Measurements from ENCODE around the gene PLA2G5.

PLA2G5 gene

GRCh38 chr1:20074055-20074724 is 4.2 kb downstream of the PLA2G5 start:
- CTCF ChIA-PET: interaction anchor here (2.6 kb wide), 1 partner anchor 9 kb away, joined by 6 read pairs; no protein-coding TSS in a partner anchor
- TF ChIP-seq, protein P1, sequence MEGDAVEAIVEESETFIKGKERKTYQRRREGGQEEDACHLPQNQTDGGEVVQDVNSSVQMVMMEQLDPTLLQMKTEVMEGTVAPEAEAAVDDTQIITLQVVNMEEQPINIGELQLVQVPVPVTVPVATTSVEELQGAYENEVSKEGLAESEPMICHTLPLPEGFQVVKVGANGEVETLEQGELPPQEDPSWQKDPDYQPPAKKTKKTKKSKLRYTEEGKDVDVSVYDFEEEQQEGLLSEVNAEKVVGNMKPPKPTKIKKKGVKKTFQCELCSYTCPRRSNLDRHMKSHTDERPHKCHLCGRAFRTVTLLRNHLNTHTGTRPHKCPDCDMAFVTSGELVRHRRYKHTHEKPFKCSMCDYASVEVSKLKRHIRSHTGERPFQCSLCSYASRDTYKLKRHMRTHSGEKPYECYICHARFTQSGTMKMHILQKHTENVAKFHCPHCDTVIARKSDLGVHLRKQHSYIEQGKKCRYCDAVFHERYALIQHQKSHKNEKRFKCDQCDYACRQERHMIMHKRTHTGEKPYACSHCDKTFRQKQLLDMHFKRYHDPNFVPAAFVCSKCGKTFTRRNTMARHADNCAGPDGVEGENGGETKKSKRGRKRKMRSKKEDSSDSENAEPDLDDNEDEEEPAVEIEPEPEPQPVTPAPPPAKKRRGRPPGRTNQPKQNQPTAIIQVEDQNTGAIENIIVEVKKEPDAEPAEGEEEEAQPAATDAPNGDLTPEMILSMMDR (IDR thresholded peaks at IDR 0.05; ENCODE audit: control extremely low read depth, extremely low read depth, low read depth, missing control alignments): no peak
- POLR2A ChIA-PET: no interaction called here
- DNase-seq (ENCODE audit: extremely low spot score): no peak

DNA sequence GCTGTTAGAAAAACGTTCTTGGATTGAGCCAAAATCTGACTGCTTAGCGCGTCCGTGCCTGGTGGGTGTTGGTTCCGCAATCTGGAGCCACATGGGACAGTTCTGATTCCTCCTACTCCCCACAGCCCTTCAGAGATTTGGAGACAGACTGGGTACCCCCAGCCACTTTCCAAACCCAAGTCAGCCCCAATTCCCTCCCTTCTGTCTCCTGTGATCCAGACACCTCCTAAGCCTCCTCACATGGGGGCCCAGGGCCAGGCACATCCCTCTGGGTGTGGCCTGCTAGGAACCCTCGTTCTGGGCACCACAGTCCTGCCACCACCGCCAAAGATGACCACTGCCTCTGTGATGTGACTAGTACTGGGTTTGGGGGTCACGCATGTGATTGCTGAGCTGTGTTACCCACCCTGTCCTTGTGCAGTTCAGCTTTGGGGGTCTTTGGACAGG is 4.8 kb downstream of the PLA2G5 start:
- DNase-seq (ENCODE audit: extremely low spot score): no peak
- CTCF ChIA-PET: interaction anchor here (2.6 kb wide), 1 partner anchor 10 kb away, joined by 6 read pairs; no protein-coding TSS in a partner anchor
- POLR2A ChIA-PET: no interaction called here
- TF ChIP-seq, protein P1 (IDR thresholded peaks at IDR 0.05; ENCODE audit: control extremely low read depth, extremely low read depth, low read depth, missing control alignments): no peak

GRCh38 chr1:20075345-20075744 is 5.4 kb downstream of the PLA2G5 start:
- CTCF ChIA-PET: interaction anchor here (2.6 kb wide), 1 partner anchor 11 kb away, joined by 6 read pairs; no protein-coding TSS in a partner anchor
- no peak for DNase-seq (ENCODE audit: extremely low spot score)
- POLR2A ChIA-PET: interaction anchor here (0.6 kb wide), 1 partner anchor 95 kb away, joined by 7 read pairs; no protein-coding TSS in a partner anchor

GRCh38 chr1:20076223-20076622 is 6.2 kb downstream of the PLA2G5 start:
- POLR2A ChIA-PET: no interaction called here
- CTCF ChIA-PET: interaction anchor here (0.8 to 1.2 kb wide), 2 partner anchors 19 to 37 kb away, joined by 3 to 4 read pairs; no protein-coding TSS in a partner anchor
- TF ChIP-seq, protein P1 (IDR thresholded peaks at IDR 0.05; ENCODE audit: control extremely low read depth, extremely low read depth, low read depth, missing control alignments): no peak
- DNase-seq (ENCODE audit: extremely low spot score): no peak

More at GRCh38 chr1:20075345-20075744, 5.4 kb downstream of the PLA2G5 start:
- TF ChIP-seq, protein P1 (IDR thresholded peaks at IDR 0.05; ENCODE audit: control extremely low read depth, extremely low read depth, low read depth, missing control alignments): no peak

- CTCF ChIA-PET: interaction anchor here (0.8 to 1.3 kb wide), 4 partner anchors 10 to 37 kb away, joined by 3 to 4 read pairs (median 4); no protein-coding TSS in a partner anchor
- DNase-seq (ENCODE audit: extremely low spot score): no peak
- POLR2A ChIA-PET: no interaction called here
- TF ChIP-seq, protein P1 (IDR thresholded peaks at IDR 0.05; ENCODE audit: control extremely low read depth, extremely low read depth, low read depth, missing control alignments): no peak
Measured at GRCh38 chr1:20076710-20077461, 6.9 kb downstream of the PLA2G5 start.

GRCh38 chr1:20078171-20078651 is 8.2 kb downstream of the PLA2G5 start:
- CTCF ChIA-PET: interaction anchor here (0.5 to 2.3 kb wide), 8 partner anchors 9 to 392 kb away, joined by 3 to 7 read pairs (median 4); no protein-coding TSS in a partner anchor
- POLR2A ChIA-PET: no interaction called here
- DNase-seq (ENCODE audit: extremely low spot score): peak; percentile 68

More at GRCh38 chr1:20078171-20078651, 8.2 kb downstream of the PLA2G5 start:
- TF ChIP-seq, protein P1 (IDR thresholded peaks at IDR 0.05; ENCODE audit: control extremely low read depth, extremely low read depth, low read depth, missing control alignments): no peak
